ENCODE measurements around the gene RNF144A.

RNF144A gene

GRCh38 chr2:6942848-6943247 lies 25.6 kb downstream of the RNF144A start:
- H3F3A ChIP-seq (ENCODE audit: insufficient read depth, low read length), result peaks cover 15% of the 10 kb centered on the region
- H3K27me3 ChIP-seq (replicated peaks; ENCODE audit: insufficient read depth, low read length), result no peaks in the 10 kb centered on the region
- no peak overlapping the region for H3K27ac ChIP-seq (ENCODE audit: low read length)
- H3K36me3 ChIP-seq (replicated peaks; ENCODE audit: insufficient read depth, low read length), result no peaks in the 10 kb centered on the region
- TF ChIP-seq, protein P1, sequence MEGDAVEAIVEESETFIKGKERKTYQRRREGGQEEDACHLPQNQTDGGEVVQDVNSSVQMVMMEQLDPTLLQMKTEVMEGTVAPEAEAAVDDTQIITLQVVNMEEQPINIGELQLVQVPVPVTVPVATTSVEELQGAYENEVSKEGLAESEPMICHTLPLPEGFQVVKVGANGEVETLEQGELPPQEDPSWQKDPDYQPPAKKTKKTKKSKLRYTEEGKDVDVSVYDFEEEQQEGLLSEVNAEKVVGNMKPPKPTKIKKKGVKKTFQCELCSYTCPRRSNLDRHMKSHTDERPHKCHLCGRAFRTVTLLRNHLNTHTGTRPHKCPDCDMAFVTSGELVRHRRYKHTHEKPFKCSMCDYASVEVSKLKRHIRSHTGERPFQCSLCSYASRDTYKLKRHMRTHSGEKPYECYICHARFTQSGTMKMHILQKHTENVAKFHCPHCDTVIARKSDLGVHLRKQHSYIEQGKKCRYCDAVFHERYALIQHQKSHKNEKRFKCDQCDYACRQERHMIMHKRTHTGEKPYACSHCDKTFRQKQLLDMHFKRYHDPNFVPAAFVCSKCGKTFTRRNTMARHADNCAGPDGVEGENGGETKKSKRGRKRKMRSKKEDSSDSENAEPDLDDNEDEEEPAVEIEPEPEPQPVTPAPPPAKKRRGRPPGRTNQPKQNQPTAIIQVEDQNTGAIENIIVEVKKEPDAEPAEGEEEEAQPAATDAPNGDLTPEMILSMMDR (IDR thresholded peaks at IDR 0.05; ENCODE audit: low read length), result no peak
- TF ChIP-seq EZH2 (optimal IDR thresholded peaks at IDR 0.05; ENCODE audit: low read depth, low read length), result no peak
- TF ChIP-seq EZH2phosphoT487 (IDR thresholded peaks at IDR 0.05; ENCODE audit: low read length), result no peak
- H3K9ac ChIP-seq (ENCODE audit: low read length), result no peak overlapping the region
- H3K4me1 ChIP-seq (ENCODE audit: low read length), result peaks cover 20% of the 10 kb centered on the region
- no peak for DNase-seq
- no peaks in the 10 kb centered on the region for H4K20me1 ChIP-seq (ENCODE audit: insufficient read depth, low read length)
- H3K4me3 ChIP-seq (ENCODE audit: low read length), result no peak overlapping the region
- H2AFZ ChIP-seq (ENCODE audit: low read length), result no peak overlapping the region
- H3K9me3 ChIP-seq (replicated peaks; ENCODE audit: insufficient read depth, low read length), result no peaks in the 10 kb centered on the region
- no peaks in the 10 kb centered on the region for H3K79me2 ChIP-seq (ENCODE audit: low read length)
- no peaks in the 10 kb centered on the region for H3K9me2 ChIP-seq (replicated peaks; ENCODE audit: insufficient read depth, low read length)
- H3K4me2 ChIP-seq (ENCODE audit: low read depth, low read length), result no peak overlapping the region

GRCh38 chr2:6943523-6943922 lies 26.3 kb downstream of the RNF144A start:
- no peaks in the 10 kb centered on the region for H3K36me3 ChIP-seq (replicated peaks; ENCODE audit: insufficient read depth, low read length)
- TF ChIP-seq, protein P1 (IDR thresholded peaks at IDR 0.05; ENCODE audit: low read length), result no peak
- TF ChIP-seq EZH2 (optimal IDR thresholded peaks at IDR 0.05; ENCODE audit: low read depth, low read length), result no peak
- H4K20me1 ChIP-seq (ENCODE audit: insufficient read depth, low read length), result no peaks in the 10 kb centered on the region
- no peak for DNase-seq
- H3K4me1 ChIP-seq (ENCODE audit: low read length), result peaks cover 20% of the 10 kb centered on the region
- H3K79me2 ChIP-seq (ENCODE audit: low read length), result no peaks in the 10 kb centered on the region
- H3K27me3 ChIP-seq (replicated peaks; ENCODE audit: insufficient read depth, low read length), result no peaks in the 10 kb centered on the region
- no peak overlapping the region for H3K27ac ChIP-seq (ENCODE audit: low read length)
- no peak overlapping the region for H2AFZ ChIP-seq (ENCODE audit: low read length)
- no peak overlapping the region for H3K9ac ChIP-seq (ENCODE audit: low read length)
- H3K9me2 ChIP-seq (replicated peaks; ENCODE audit: insufficient read depth, low read length), result no peaks in the 10 kb centered on the region
- H3K4me2 ChIP-seq (ENCODE audit: low read depth, low read length), result no peak overlapping the region
- no peaks in the 10 kb centered on the region for H3K9me3 ChIP-seq (replicated peaks; ENCODE audit: insufficient read depth, low read length)
- no peak overlapping the region for H3K4me3 ChIP-seq (ENCODE audit: low read length)
- H3F3A ChIP-seq (ENCODE audit: insufficient read depth, low read length), result peaks cover 15% of the 10 kb centered on the region

GRCh38 chr2:6943971-6944370 lies 26.8 kb downstream of the RNF144A start:
- Histone ChIP-seq H3K79me2 (ENCODE audit: low read length) (no peaks in the 10 kb centered on the region), H3K4me1 (ENCODE audit: low read length) (peaks cover 20% of the 10 kb centered on the region), H2AFZ (ENCODE audit: low read length) (no peak overlapping the region), H3K9me3 (replicated peaks; ENCODE audit: insufficient read depth, low read length) (no peaks in the 10 kb centered on the region), H3K36me3 (replicated peaks; ENCODE audit: insufficient read depth, low read length) (no peaks in the 10 kb centered on the region), H3K9ac (ENCODE audit: low read length) (no peak overlapping the region), H3K4me2 (ENCODE audit: low read depth, low read length) (no peak overlapping the region), H3K4me3 (ENCODE audit: low read length) (no peak overlapping the region), H4K20me1 (ENCODE audit: insufficient read depth, low read length) (no peaks in the 10 kb centered on the region), H3K27ac (ENCODE audit: low read length) (no peak overlapping the region), H3K9me2 (replicated peaks; ENCODE audit: insufficient read depth, low read length) (no peaks in the 10 kb centered on the region), H3F3A (ENCODE audit: insufficient read depth, low read length) (peaks cover 15% of the 10 kb centered on the region), H3K27me3 (replicated peaks; ENCODE audit: insufficient read depth, low read length) (no peaks in the 10 kb centered on the region)
- DNase-seq, result no peak
- TF ChIP-seq, protein P1 (IDR thresholded peaks at IDR 0.05; ENCODE audit: low read length), result no peak
- TF ChIP-seq EZH2phosphoT487 (IDR thresholded peaks at IDR 0.05; ENCODE audit: low read length), result no peak
- no peak for TF ChIP-seq EZH2 (optimal IDR thresholded peaks at IDR 0.05; ENCODE audit: low read depth, low read length)

Measured in MM.1S (cell line).